ENCODE measurements around the gene TRIM32. TPM values are rescaled to one million over a fixed set of nuclear protein-coding genes. Genes with fewer than 3 reads are reported as not detected.
A peak's percentile ranks its signal among the peaks of the same experiment; 100 is the strongest.

The TRIM32 gene
- total RNA-seq, 6 experiments from 2014 or later = 53.7 to 71.6 (median 60.3) TPM

DNA sequence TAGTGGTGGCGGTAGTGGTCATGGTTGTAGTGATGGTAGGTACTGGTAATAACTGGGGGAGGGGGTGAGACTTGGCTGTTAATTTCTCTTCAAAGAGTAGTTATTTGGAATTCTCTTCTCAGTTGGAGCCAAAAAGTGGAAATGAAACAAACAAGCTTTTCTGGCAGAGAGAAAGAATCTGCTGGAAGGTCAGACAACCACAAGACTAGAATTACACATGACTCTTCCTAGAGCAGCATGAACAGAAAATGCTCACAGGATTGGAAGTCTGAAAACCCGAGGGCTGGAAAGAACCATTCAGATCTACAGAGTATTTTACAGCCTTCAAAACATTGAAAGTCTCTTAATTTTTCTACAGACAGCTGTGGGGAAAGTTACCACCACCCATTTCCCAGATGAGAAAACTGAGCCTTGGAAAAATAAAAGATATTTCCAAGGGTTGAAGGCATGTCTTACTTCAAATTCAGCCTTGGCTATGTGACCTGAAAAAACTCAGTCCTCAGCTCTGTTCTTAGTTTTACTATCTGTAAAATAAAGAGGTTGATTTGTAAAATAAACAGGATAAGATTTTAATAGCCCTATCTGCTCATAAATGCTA is 42.9 kb upstream of the TRIM32 start:
- Mint-ChIP-seq H3K4me3 (peak overlapping the region; percentile 6; the same call in 1 of the 2 replicates), H3K36me3 (ENCODE audit: low read depth) (peaks cover 6% of the 10 kb centered on the region; the same call in 1 of the 2 replicates), H3K4me1 (ENCODE audit: low read depth) (peaks cover 36% of the 10 kb centered on the region), H3K27me3 (ENCODE audit: insufficient read depth) (no peaks in the 10 kb centered on the region; the same call in none of the 2 replicates), H3K27ac (no peak overlapping the region; the same call in 1 of the 2 replicates), H3K9me3 (no peaks in the 10 kb centered on the region)
- peak; percentile 24 for DNase-seq
- TF ChIP-seq, protein P1, sequence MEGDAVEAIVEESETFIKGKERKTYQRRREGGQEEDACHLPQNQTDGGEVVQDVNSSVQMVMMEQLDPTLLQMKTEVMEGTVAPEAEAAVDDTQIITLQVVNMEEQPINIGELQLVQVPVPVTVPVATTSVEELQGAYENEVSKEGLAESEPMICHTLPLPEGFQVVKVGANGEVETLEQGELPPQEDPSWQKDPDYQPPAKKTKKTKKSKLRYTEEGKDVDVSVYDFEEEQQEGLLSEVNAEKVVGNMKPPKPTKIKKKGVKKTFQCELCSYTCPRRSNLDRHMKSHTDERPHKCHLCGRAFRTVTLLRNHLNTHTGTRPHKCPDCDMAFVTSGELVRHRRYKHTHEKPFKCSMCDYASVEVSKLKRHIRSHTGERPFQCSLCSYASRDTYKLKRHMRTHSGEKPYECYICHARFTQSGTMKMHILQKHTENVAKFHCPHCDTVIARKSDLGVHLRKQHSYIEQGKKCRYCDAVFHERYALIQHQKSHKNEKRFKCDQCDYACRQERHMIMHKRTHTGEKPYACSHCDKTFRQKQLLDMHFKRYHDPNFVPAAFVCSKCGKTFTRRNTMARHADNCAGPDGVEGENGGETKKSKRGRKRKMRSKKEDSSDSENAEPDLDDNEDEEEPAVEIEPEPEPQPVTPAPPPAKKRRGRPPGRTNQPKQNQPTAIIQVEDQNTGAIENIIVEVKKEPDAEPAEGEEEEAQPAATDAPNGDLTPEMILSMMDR (IDR thresholded peaks at IDR 0.05) = no peak

DNA sequence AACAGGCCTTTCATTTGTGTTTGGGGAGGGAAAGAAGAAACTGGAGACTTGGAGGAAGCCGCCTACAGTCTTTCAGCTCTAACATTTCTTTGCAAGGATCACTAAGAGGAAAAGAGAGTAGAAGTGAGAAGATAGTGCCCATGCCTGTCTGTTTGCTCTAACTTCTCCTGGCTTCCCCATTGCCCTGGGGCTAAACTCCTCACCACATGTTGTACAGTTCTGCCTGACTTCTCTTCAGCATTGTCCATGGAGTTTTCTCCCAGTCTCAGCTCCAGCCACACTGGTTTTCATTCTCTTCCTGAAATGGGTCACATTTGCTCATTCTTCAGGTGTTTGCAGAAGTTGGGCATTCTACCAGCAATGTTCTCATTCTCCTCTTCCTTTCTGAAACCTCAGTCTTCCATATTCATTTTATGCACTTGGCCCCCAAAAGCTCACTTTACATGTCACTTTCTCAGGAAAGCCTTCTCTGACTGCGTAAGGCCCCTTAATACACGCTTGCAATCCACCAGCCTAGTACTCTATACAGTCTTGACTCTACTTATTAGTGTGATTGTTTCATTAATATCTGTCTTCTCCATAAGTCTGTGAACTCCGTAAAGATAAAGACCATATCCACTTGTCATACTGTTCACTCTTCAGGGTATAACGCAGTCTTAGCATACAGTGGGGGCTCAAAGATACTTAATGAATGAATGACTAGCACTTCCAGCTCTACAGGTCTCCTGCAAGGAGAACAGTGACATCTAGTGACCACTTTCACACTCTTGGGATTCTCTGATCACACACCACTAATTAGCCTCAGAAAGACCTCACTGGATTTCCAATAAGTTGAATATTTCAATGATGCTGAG is 40.2 kb upstream of the TRIM32 start:
- Mint-ChIP-seq H3K36me3 (ENCODE audit: low read depth) (peaks cover 6% of the 10 kb centered on the region; the same call in 1 of the 2 replicates), H3K4me3 (no peak overlapping the region), H3K4me1 (ENCODE audit: low read depth) (peaks cover 31% of the 10 kb centered on the region), H3K27me3 (ENCODE audit: insufficient read depth) (no peaks in the 10 kb centered on the region; the same call in none of the 2 replicates), H3K9me3 (no peaks in the 10 kb centered on the region), H3K27ac (no peak overlapping the region)
- peak; percentile 50 for DNase-seq
- TF ChIP-seq, protein P1 (IDR thresholded peaks at IDR 0.05) = peak; percentile 83

- no peak for DNase-seq
Observed at GRCh38 chr9:116647515-116647809, 39.6 kb upstream of the TRIM32 start.

GRCh38 chr9:116653348-116654058 is 33.6 kb upstream of the TRIM32 start:
- DNase-seq = no peak
- H3K27ac Mint-ChIP-seq = no peak overlapping the region
- no peaks in the 10 kb centered on the region for H3K27me3 Mint-ChIP-seq (ENCODE audit: insufficient read depth)

More at GRCh38 chr9:116647515-116647809, 39.6 kb upstream of the TRIM32 start:
- Mint-ChIP-seq H3K9me3 (no peaks in the 10 kb centered on the region), H3K27ac (no peak overlapping the region), H3K4me1 (ENCODE audit: low read depth) (peaks cover 31% of the 10 kb centered on the region), H3K27me3 (ENCODE audit: insufficient read depth) (no peaks in the 10 kb centered on the region; the same call in none of the 2 replicates), H3K36me3 (ENCODE audit: low read depth) (peaks cover 6% of the 10 kb centered on the region; the same call in 1 of the 2 replicates), H3K4me3 (no peak overlapping the region)
- TF ChIP-seq, protein P1 (IDR thresholded peaks at IDR 0.05) = peak; percentile 55

GRCh38 chr9:116654059-116654355 is 33.1 kb upstream of the TRIM32 start:
- Mint-ChIP-seq H3K27me3 (ENCODE audit: insufficient read depth) (no peaks in the 10 kb centered on the region), H3K36me3 (ENCODE audit: low read depth) (no peaks in the 10 kb centered on the region), H3K4me1 (ENCODE audit: low read depth) (peaks cover 14% of the 10 kb centered on the region), H3K27ac (no peak overlapping the region), H3K9me3 (no peaks in the 10 kb centered on the region), H3K4me3 (no peak overlapping the region)
- DNase-seq = no peak
- TF ChIP-seq, protein P1 (IDR thresholded peaks at IDR 0.05) = no peak

More at GRCh38 chr9:116653348-116654058, 33.6 kb upstream of the TRIM32 start:
- no peak overlapping the region for H3K4me3 Mint-ChIP-seq
- peaks cover 13% of the 10 kb centered on the region; the same call in 1 of the 2 replicates for H3K4me1 Mint-ChIP-seq (ENCODE audit: low read depth)
- no peaks in the 10 kb centered on the region for H3K36me3 Mint-ChIP-seq (ENCODE audit: low read depth)
- H3K9me3 Mint-ChIP-seq = no peaks in the 10 kb centered on the region
- TF ChIP-seq, protein P1 (IDR thresholded peaks at IDR 0.05) = no peak

Data from HFFc6 (cell line).